GM21723 (cell line): Measurements from ENCODE around the gene RTEL1.
"Not testable (repeated sequence)": the region's sequence is repeated elsewhere in the genome, so short reads cannot be mapped to it uniquely, and the experiment has no call there.

Source experiments
- ATAC-seq: cut with Tn5 transposase; IDR thresholded peaks from one replicate; pipeline ENCODE4 v1.9.1; 2021; ENCODE audit warnings: mild to moderate bottlenecking, moderate library complexity; ENCODE audit not compliant: unreplicated experiment

RTEL1 gene

DNA sequence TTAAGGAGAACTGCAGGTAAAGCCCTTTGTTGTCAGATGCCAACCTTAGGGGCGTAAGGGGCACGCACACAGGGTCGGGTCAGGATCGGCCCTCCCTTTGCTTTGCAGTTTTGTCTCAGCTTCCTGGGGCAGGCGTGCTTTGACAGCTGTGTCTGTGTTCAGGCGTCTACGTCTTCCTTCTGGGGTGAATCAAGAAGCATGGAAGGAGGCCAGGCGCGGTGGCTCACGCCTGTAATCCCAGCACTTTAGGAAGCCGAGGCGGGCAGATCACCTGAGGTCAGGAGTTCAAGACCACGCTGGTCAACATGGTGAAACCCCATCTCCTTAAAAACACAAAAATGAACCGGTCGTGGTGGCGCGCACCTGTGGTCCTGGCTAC, 51.0 kb downstream of the RTEL1 start:
- ATAC-seq, result no peak

DNA sequence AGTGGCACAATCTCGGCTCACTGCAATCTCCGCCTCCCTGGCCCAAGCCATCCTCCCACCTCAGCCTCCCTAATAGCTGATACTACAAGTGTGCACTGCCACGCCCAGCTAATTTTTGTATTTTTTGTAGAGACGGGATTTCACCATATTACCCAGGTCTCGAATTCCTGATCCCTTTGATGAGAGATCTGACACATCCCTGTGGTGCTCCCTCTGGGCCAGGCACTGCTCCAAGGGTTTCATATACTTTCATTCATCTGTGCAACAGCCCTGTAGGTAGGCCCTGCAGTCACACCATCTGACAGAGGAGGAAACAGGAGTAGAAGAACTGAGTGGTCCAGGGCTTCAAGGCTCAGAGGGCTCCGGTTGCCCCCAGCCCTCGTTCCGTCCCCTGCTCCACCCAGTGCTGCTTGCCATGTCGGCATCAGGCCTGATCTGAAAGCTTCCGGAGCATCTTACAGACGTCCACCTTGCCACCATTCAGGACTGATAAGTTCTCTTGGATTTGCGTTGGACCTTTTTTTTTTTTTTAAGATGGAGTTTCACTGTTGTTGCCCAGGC, 53.1 kb downstream of the RTEL1 start:
- ATAC-seq, result no peak

DNA sequence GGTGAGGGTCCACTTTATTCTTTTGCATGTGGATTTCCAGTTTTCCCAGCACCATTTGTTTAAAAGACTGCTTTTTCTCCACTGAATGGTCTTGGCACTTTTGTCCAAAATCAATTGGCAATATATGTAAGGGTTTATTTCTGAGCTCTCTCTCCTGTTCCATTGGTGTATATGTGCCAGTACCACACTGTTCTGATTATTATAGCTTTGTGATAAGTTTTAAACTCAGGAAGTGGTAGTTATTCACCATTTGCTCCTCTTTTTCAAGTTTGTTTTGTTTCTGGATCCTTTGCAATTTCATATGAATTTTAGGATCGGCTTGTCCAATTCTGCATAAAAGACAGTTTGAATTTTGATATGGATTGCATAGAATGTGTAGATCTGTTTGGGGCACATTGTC, 54.1 kb downstream of the RTEL1 start:
- no peak for ATAC-seq

DNA sequence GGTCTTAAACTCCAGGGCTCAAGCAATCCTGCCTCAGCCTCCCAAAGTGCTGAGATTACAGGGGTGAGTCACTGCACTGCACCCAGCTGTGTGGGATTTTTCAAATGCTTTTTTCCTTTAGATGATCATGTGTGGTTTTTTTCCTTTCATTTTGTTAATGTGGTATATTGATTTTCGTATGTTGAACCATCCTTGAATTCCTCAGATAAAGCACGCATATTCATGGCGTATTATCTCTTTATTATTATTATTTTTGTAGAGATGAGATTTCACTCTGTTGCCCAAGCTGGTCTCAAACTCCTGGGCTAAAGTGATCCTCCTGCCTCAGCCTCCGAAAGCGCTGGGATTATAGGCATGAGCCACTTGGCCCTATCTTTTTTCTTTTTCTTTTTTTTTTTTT, 56.7 kb downstream of the RTEL1 start:
- no peak for ATAC-seq

DNA sequence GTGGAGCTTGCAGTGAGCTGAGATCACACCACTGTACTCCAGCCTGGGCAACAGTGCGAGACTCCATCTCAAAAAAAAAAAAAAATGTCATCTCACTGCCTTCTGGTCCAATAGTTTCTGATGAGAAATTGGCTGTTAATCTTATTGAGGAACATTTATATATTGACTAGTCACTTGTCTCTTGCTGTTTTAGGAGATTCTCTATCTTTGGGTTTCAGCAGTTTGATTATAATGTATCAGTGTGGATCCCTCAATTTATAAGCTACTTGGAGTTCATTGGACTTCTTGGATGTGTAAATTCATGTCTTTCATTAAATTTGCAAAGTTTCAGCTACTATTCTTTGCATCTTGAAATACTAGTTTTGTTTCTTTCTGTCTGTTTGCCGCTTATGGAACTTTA, 60.9 kb downstream of the RTEL1 start:
- ATAC-seq, result no peak

DNA sequence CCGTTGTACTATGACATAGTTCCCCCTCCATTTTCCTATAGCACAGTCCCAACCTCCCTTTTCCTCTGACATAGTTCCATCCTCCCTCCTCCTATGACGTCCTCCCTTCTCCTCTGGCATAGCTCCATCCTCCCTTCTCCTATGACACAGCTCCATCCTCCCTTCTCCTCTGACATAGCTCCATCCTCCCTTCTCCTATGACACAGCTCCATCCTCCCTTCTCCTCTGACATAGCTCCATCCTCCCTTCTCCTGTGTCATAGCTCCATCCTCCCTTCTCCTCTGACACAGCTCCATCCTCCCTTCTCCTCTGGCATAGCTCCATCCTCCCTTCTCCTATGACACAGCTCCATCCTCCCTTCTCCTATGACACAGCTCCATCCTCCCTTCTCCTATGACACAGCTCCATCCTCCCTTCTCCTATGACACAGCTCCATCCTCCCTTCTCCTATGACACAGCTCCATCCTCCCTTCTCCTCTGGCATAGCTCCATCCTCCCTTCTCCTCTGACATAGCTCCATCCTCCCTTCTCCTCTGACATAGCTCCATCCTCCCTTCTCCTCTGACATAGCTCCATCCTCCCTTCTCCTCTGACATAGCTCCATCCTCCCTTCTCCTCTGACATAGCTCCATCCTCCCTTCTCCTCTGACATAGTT, 65.0 kb downstream of the RTEL1 start:
- not testable (repeated sequence) for ATAC-seq

DNA sequence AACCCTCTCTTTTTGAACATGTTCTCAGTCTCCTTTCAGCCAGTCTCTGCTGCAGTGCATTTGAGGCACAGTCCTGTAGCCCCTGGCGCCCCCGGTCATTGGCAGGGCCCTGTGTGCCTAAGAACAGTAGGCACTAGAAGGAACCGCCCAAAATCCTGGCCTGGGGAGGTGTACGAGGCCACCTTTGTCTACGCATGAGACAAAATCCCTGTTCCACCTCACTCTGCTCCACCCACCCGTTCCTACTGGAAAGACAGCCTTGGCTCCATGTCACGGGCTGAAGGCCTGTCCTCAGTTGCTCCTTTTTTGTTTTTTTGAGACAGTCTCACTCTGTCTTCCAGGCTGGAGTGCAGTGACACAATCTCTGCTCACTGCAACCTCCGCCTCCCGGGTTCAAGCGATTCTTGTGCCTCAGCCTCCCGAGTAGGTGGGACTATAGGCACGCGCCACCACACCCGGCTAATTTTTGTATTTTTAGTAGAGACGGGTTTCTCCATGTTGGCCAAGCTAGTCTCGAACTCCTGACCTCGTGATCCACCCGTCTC, 72.1 kb downstream of the RTEL1 start:
- not testable (repeated sequence) for ATAC-seq

DNA sequence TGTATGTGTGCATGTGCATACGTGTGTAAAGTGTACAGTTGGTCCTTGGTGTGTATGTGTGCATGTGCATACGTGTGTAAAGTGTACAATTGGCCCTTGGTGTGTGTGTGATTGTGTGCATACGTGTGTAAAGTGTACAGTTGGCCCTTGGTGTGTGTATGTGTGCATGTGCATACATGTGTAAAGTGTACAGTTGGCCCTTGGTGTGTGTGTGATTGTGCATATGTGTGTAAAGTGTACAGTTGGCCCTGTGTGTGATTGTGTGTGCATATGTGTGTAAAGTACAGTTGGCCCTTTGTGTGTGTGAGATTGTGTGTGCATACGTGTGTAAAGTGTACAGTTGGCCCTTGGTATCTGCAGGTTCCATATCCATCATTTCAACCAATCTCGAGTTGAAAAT, 73.3 kb downstream of the RTEL1 start:
- ATAC-seq, result no peak

DNA sequence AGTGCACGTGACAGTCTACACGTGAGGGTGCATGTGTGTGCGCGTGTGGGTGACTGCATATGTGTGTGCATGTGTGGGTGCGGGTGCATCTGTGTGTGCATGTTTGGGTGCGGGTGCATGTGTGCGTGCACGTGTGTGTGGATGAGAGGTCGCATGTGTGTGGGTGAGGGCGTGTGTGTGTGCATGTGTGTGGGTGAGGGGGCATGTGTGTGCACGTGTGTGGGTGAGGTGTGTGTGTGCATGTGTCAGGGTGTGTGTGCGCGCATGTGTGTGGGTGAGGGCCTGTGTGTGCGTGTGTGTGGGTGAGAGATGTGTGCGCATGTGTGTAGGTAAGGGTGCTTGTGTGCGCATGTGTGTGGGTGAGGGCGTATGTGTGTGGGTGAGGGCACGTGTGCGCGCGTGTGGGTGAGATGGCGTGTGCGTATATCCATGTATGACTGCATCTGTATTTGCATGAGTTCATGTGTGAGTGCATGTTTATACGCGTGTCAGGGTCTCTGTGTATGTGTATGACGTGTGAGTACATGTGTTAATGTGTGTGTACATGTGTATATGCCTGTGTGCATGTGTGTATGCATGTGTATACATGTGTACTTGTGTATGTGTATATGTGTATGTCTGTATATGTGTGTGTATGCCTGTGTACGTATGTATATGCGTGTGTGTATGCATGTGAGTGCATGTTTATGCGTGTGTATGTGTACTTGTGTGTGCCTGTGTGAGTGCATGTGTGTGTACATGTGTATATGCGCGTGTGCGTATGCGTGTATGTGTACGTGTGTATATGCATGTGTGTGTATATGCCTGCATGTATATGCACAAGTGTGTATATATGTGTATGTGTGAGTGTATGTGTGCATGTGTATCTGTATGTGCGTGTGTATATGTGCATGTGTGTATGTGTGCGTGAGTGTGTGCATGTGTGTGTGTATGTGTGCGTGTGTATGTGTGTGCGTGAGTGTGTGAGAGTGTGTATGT, 74.3 kb downstream of the RTEL1 start:
- no peak for ATAC-seq

DNA sequence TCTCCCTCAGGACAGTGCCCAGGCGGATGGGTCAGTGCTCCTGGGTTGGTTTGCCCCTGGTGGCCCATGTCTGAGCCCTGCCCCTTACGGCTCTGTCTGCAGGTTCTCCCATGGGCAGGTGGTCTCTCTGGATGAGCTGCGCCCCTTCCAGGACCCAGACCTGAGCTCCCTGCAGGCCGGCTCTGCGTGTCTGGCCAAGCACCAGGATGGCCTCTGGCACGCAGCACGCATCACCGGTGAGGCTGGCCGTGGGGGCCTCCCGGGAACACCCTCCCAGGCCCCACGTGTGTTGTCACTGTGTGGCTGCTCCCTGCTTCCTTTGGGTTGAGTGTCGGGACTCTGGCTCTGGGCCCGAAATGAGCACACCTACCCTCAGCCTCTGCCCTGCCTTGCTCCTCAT, 75.0 kb downstream of the RTEL1 start:
- ATAC-seq, result no peak

DNA sequence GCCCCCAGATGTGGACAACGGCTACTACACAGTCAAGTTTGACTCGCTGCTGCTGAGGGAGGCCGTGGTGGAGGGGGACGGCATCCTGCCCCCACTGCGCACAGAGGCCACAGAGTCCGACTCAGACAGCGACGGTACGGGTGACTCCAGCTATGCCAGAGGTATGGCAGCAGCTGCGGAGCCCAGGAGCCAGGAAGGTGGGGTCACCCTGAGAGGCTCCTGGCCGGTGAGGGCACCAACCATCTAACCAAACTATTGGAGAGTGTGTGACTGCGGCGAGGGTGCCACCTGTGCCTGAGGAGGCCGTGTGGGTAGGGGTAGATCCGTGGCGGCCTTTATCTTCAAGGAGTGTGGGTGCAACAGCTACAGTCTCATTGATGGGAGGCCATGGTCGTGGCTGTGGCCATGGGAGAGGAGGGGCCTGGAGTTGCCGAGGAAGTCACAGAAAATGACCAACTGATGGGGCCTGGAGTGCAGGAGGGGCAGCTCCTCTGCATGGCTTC, 75.5 kb downstream of the RTEL1 start:
- no peak for ATAC-seq

DNA sequence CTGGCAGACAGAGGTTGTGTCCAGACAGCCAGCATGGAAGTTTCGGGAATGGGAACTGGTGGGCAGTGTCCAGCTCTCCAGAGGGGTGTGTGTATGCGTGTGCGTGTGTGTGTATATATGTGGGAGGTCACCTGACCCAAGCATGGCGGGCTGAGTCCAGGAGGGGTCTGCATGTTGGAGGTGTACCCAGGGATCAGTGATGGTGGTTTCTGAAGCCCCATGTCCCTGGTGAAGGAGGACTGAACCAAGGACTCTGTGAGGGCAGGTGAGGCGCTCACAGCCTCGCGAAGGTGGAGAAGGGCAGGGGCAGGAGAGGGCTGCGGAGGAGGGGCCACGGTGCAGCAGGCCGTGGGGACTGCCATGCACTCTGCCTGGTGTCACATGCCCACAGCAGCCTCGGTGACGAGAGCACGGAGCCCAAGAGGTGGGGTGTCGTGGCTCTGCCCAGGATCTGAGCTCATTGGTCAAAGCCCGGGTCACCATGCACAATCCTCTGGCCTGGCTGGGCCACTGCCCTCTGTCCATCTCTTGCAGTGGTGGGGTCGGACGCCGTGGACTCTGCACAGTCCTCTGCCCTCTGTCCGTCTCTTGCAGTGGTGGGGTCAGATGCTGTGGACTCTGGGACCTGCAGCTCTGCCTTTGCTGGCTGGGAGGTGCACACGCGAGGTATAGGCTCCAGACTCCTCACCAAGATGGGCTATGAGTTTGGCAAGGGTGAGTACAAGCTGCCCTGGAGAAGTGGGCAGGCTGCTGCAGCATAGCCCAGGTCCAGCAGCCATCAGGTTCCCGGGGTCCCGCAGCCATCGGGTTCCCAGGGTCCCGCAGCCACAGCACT, 76.2 kb downstream of the RTEL1 start:
- ATAC-seq, result no peak

DNA sequence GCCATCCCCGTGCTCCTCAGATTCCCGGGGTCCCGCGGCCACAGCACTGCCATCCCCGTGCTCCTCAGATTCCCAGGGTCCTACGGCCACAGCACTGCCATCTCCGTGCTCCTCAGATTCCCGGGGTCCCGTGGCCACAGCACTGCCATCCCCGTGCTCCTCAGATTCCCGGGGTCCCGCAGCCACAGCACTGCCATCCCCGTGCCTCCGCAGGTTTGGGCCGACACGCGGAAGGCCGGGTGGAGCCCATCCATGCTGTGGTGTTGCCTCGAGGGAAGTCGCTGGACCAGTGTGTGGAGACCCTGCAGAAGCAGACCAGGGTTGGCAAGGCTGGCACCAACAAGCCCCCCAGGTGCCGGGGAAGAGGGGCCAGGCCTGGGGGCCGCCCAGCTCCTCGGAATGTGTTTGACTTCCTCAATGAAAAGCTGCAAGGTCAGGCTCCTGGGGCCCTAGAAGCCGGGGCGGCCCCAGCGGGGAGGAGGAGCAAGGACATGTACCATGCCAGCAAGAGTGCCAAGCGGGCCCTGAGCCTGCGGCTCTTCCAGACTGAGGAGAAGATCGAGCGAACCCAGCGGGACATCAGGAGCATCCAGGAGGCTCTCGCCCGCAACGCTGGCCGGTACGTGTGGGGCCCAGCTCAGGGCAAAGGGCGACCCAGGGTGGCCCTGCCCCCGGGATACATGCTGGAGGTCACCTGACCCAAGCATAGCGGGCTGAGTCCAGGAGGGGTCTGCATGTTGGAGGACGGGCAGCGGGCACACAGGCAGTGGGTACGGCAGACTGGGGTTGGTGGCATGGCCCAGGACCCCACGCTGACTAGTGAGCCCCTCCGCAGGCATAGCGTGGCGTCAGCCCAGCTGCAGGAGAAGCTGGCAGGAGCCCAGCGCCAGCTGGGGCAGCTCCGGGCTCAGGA, 77.1 kb downstream of the RTEL1 start:
- ATAC-seq, result no peak

DNA sequence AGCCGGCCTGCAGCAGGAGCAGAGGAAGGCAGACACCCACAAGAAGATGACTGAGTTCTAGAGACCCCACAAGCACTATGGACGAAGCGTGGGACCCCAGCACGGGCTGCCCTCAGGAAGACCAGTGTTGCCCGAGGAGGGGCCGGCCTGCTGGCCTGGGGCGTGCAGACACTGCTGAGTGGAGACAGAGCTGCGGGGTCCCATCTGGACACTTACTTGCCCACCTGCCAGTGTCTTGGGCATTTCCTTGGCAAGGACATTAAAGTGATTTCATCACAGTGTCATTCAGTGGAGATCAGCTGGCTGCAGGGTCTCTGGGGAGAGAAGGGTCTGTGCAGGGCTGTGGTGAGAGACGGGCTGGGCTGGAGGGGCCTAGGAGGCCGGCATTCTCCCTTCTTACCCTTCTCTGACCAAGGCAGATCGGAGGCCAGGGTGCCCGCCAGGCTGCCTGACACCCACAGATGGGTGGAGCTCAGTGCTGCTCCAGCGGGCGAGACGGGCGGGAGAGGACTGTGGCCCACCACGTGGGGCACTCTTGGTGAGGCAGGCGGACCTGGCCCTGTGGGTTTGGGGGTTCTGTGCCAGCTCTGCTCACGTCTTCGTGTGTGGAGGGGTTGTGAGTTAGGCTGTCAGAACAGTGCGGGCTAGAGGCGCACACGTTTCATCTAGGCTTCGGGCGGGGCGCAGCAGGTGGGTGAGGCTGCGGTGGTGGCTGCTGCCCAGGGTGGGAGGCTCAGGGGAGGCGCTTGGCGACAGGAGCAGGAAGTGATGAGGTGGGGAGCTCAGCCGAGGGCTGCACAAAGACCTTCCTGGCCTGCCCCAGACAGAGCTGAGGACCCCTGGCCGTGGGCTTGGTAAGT, 78.0 kb downstream of the RTEL1 start, which contains the start of gene LIME1:
Gene LIME1, plus strand, starts transcription at position 806 of the 860 bp plus-strand sequence. CDS start 886 bp downstream, outside the sequence.
- ATAC-seq, result peak; percentile 28

DNA sequence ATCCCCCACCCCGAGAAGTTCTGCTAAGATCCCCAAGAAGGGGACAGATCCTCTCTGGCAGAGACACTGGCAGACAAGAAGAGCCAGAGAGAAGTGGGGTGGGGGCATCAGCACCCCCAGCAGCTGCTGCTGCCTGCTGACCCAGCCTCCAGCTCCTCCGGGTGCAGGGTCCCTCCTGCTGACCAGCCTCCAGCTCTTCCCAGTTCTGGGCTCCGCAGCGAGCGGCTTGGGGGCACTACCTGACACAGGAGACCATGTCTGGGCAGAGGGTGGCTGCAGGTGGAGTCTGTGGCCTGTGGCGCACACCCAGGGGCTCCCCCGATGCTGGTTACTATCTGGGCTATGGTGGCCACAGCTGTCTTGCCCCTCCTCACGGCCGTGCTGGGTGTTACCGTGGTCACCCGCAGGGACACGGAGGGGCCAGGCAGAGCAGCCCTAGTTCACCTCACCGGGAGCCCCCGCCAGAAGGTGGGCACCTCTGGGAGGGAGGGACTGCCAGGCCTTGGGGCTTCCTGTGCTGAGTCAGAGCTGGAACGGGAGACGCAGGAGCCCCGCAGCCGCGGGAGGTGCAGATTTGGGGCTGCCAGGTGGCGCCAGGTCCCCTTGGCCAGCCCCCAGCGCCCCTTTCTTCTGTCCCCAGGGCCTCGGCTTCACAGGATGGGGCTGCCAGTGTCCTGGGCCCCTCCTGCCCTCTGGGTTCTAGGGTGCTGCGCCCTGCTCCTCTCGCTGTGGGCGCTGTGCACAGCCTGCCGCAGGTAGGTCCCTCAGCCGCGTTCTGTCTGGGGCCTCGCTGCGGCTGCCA, 79.0 kb downstream of the RTEL1 start:
- ATAC-seq, result no peak

DNA sequence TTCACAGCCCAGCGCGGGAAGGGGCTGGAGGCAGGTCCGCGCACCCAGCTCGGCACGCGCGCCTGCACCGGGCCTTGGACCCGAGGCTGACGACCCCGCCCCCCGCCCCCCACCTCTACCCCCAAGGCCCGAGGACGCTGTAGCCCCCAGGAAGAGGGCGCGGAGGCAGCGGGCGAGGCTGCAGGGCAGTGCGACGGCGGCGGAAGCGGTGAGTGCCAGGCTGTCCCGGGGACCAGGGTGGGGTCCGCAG, 79.5 kb downstream of the RTEL1 start:
- ATAC-seq, result no peak

DNA sequence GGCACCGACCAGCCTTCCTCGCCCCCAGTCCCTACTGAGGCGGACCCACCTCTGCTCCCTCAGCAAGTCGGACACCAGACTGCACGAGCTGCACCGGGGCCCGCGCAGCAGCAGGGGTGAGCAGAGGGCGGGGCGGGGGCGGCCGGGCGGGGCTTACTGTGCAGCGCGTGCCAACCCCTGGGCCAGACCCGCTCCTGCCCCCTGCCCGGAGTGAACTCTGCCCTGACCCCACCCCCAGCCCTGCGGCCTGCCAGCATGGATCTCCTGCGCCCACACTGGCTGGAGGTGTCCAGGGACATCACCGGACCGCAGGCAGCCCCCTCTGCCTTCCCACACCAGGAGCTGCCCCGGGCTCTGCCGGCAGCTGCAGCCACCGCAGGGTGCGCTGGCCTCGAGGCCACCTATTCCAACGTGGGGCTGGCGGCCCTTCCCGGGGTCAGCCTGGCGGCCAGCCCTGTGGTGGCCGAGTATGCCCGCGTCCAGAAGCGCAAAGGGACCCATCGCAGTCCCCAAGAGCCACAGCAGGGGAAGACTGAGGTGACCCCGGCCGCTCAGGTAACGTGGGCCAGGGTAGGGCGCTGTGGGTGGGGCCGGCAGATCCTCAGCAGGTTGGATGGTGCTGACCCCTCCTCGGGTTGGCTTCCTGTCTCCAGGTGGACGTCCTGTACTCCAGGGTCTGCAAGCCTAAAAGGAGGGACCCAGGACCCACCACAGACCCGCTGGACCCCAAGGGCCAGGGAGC, 80.0 kb downstream of the RTEL1 start:
- no peak for ATAC-seq
